Activated CD4-positive, alpha-beta T cell treated with anti-CD3 and anti-CD28 coated beads, Interleukin-2, amount 10 ng/mL, durations not matched to agents 7 days and 5 days (primary cell): ENCODE data around the gene RPLP2. TPM values are rescaled to one million over a fixed set of nuclear protein-coding genes. Genes with fewer than 3 reads are reported as not detected.

Experiments used
- CTCF ChIA-PET: fragments of 350-600 bp; sonication (Branson Sonifier 250); formaldehyde crosslinking; loops from one replicate; lab custom pipeline; 2021; ENCODE audit warnings: antibody characterized with exemption; lab: Charles Lee
- POLR2A ChIA-PET: fragments of 350-600 bp; sonication (Branson Sonifier 250); formaldehyde crosslinking; loops from one replicate; lab custom pipeline; 2021; ENCODE audit warnings: antibody characterized with exemption; lab: Charles Lee
- DNase-seq: peaks from one replicate; pipeline ENCODE4 v3.0.0-alpha.2; 2020
- H3K27ac Mint-ChIP-seq: one replicate; pipeline ENCODE4 v1.8.0; 2021; ENCODE audit warnings: mild to moderate bottlenecking, moderate library complexity, mixed read lengths
- H3K27me3 Mint-ChIP-seq: one replicate; pipeline ENCODE4 v1.8.0; 2021; ENCODE audit warnings: mixed read lengths
- H3K36me3 Mint-ChIP-seq: one replicate; pipeline ENCODE4 v1.8.0; 2021; ENCODE audit warnings: low read depth, mixed read lengths
- H3K4me1 Mint-ChIP-seq: one replicate; pipeline ENCODE4 v1.8.0; 2021; ENCODE audit warnings: mixed read lengths
- H3K4me3 Mint-ChIP-seq: one replicate; pipeline ENCODE4 v1.8.0; 2021; ENCODE audit warnings: mild to moderate bottlenecking, moderate library complexity, mixed read lengths
- H3K9me3 Mint-ChIP-seq: one replicate; pipeline ENCODE4 v1.8.0; 2021; ENCODE audit warnings: mixed read lengths
- total RNA-seq, 2 experiments: library from RNA; stranded (reverse); gene quantifications; one replicate each; pipeline ENCODE4 v1.2.3, GENCODE V29; 2021

RPLP2 gene
- total RNA-seq, 2 experiments from 2014 or later: 1,927 to 2,229 TPM

DNA sequence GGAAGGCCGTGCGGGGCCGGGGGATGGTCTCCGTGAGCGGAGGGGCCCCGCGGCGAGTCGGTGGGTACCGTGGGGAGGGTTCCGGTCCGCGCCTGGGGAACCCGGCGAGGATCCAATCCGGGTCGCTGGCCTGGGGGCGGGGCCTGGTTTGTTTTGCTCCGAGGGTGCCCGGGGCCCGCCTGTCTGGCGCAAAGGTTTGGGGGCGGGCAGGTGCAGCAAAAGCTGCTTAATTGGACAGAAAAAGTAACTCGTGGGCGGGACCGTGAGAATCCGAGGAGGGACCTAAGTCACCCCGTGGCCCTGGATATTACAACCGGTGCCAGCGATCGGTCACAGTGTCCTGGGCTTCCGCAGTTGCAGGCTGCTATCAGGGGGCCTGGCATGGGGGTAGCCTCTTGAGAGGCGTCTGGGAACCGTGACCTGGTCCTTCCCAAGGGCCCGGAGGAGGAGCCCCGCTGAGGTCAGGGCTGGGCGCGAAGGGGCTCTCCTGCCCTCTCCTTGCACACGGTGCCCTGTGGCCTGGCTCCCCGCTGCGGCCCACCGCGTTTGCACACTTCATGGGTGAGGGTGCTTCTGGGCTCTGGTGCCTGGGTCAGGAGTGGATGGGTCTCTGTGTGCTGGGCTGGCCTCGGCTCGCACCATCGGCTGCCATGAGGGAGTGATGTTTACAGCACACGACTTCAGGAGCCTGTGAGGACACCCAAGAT, 10.3 kb downstream of the RPLP2 start:
- peak; percentile 97 for DNase-seq
- ChIA-PET CTCF (interaction anchor here (1.0 to 2.1 kb wide), 7 partner anchors 10 to 30 kb away, joined by 3 to 12 read pairs (median 5); partner anchors contain the start of genes CEND1, POLR2L, RPLP2 and TSPAN4), POLR2A (interaction anchor here (1.1 kb wide), 1 partner anchor 11 kb away, joined by 3 read pairs; the partner anchor contains the start of gene RPLP2)
- Mint-ChIP-seq H3K36me3 (peaks cover 7% of the 10 kb centered on the region), H3K4me3 (peak overlapping the region; percentile 84), H3K9me3 (no peaks in the 10 kb centered on the region), H3K27ac (peak overlapping the region; percentile 92), H3K27me3 (no peaks in the 10 kb centered on the region), H3K4me1 (peaks cover 21% of the 10 kb centered on the region)

DNA sequence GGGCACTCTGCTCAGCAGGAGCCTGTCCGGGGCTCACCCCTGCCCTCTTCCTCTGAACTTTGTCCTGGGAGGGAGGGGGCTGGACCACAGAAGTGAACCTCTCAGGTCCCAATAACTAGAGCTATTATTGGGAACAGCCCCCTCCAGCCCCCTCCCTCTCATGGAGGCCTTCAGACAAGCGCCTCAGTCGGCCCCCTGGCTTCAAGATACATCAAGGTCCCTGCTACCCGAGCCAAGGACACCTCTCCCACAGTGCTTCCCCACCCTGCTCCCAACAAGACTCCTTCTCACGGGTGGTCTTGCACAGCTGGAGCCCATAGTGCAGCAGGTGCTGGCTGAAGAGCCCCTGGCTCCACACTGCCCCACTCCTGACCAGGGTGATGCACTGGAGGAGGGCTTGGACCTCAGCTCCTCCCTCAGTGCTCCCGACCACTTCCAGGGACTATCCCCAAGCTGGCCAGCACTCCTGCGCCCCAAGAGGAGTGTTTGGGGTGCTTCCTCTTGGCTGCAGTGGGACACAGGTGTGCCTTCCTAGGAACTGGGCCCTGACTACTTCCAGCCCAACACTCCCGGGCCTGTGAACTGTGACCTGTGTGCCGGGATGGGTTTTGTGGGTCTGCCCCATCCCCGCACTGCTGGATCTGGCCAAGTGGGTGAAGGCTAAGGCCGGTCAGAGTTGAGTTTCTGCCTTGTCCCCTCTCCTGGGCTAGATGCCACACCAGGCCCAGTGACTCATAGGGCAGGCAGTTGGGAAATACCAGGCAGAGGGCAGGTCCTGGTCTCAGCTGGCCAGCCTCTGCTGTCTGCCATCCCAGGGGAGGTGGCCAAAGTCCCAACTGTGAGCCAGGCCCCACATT, 11.1 kb downstream of the RPLP2 start:
- peaks cover 21% of the 10 kb centered on the region for H3K4me1 Mint-ChIP-seq
- no peaks in the 10 kb centered on the region for H3K9me3 Mint-ChIP-seq
- H3K4me3 Mint-ChIP-seq: peak overlapping the region; percentile 84
- H3K27ac Mint-ChIP-seq: peak overlapping the region; percentile 19
- DNase-seq: no peak
- ChIA-PET CTCF (interaction anchor here (1.0 to 2.1 kb wide), 2 partner anchors 10 to 21 kb away, joined by 4 to 6 read pairs; partner anchors contain the start of genes POLR2L and TSPAN4), POLR2A (no interaction called here)
- no peaks in the 10 kb centered on the region for H3K27me3 Mint-ChIP-seq
- H3K36me3 Mint-ChIP-seq: peaks cover 10% of the 10 kb centered on the region

DNA sequence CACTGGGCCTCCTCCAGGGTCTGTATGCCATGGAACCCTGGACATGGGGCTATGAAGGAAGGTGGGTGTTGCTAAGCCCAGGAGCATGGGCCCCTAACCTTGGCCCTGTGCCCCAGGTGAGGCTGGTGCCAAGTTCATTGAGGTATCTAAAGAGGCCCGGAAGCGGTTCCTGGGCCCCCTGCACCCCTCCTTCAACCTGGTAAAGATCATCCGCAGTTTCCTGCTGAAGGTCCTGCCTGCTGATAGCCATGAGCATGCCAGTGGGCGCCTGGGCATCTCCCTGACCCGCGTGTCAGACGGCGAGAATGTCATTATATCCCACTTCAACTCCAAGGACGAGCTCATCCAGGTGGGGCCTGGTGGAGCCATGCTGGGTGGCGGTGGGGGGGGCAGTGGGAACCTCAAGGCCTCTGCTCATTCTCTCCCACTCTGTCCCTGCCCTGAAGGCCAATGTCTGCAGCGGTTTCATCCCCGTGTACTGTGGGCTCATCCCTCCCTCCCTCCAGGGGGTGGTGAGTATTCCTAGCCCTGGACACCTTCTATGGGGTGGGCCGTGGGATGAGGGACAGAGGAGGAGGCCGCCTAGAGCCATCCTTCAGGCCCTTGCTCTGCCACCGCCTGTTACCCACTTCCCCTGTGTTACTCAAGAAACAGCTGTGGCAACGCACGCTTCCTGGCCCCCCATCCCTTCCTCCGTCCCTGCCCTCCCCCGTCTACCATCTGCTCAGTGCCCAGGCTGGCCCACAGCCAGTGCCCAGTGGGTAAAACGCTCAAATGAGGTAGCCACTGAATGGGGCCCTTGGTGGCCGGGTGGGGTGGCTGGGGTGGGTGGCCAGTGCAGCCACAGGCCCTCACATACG, 12.0 kb downstream of the RPLP2 start:
- H3K4me1 Mint-ChIP-seq: peaks cover 26% of the 10 kb centered on the region
- POLR2A ChIA-PET: no interaction called here
- peaks cover 10% of the 10 kb centered on the region for H3K36me3 Mint-ChIP-seq
- CTCF ChIA-PET: no interaction called here
- H3K27me3 Mint-ChIP-seq: no peaks in the 10 kb centered on the region
- H3K27ac Mint-ChIP-seq: no peak overlapping the region
- no peaks in the 10 kb centered on the region for H3K9me3 Mint-ChIP-seq
- DNase-seq: no peak
- H3K4me3 Mint-ChIP-seq: peak overlapping the region; percentile 84

DNA sequence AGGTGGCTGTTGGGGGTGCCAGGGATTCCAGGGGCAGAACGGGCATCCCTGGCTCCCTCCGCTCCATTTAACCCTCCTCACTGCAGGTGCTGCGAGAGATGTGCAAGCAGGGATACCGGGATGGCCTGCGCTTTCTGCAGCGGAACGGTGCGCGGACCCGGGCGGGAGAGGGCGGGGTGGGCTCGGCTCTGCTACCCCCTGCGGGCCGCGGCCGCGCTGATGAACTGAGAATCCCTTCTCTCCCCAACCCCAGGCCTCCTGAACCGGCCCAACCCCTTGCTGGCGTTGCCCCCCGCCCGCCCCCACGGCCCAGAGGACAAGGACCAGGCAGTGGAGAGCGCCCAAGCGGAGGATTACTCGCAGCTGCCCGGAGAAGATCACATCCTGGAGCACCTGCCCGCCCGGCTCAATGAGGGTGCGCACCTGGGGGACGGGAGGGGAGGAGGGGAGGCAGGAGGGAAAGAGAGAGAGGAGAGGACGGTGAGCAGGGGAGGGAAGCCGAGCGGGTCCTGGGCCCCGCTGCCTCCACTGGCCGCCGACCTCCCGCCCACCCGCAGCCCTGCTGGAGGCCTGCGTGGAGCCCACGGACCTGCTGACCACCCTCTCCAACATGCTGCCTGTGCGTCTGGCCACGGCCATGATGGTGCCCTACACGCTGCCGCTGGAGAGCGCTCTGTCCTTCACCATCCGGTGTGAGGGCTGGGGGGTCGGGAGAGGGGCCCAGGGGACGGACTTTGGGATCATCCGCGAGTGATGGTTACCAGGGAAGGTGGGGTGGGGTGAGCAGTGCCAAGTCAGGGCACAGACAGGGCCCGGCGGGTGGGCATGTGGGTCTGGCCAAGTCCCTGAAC, 13.9 kb downstream of the RPLP2 start:
- CTCF ChIA-PET: interaction anchor here (0.5 to 1.2 kb wide), 2 partner anchors 24 to 111 kb away, joined by 3 to 5 read pairs; no protein-coding TSS in a partner anchor
- H3K27me3 Mint-ChIP-seq: peaks cover 13% of the 10 kb centered on the region
- DNase-seq: no peak
- H3K9me3 Mint-ChIP-seq: no peaks in the 10 kb centered on the region
- H3K27ac Mint-ChIP-seq: no peak overlapping the region
- peaks cover 36% of the 10 kb centered on the region for H3K4me1 Mint-ChIP-seq
- peaks cover 10% of the 10 kb centered on the region for H3K36me3 Mint-ChIP-seq
- no peak overlapping the region for H3K4me3 Mint-ChIP-seq
- POLR2A ChIA-PET: no interaction called here

DNA sequence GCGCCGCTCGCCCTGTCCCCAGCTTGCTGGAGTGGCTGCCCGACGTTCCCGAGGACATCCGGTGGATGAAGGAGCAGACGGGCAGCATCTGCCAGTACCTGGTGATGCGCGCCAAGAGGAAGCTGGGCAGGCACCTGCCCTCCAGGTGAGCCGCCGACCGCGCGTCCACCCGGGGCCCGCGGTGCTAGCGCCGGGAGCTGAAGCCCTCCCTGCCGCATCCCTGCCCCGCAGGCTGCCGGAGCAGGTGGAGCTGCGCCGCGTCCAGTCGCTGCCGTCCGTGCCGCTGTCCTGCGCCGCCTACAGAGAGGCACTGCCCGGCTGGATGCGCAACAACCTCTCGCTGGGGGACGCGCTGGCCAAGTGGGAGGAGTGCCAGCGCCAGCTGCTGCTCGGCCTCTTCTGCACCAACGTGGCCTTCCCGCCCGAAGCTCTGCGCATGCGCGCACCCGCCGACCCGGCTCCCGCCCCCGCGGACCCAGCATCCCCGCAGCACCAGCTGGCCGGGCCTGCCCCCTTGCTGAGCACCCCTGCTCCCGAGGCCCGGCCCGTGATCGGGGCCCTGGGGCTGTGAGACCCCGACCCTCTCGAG, 14.6 kb downstream of the RPLP2 start:
- no peak overlapping the region for H3K27ac Mint-ChIP-seq
- H3K4me3 Mint-ChIP-seq: no peak overlapping the region
- ChIA-PET POLR2A (no interaction called here), CTCF (interaction anchor here (0.5 to 1.2 kb wide), 2 partner anchors 24 to 111 kb away, joined by 3 to 5 read pairs; no protein-coding TSS in a partner anchor)
- no peaks in the 10 kb centered on the region for H3K9me3 Mint-ChIP-seq
- no peak for DNase-seq
- peaks cover 10% of the 10 kb centered on the region for H3K36me3 Mint-ChIP-seq
- H3K27me3 Mint-ChIP-seq: peaks cover 20% of the 10 kb centered on the region
- peaks cover 42% of the 10 kb centered on the region for H3K4me1 Mint-ChIP-seq

DNA sequence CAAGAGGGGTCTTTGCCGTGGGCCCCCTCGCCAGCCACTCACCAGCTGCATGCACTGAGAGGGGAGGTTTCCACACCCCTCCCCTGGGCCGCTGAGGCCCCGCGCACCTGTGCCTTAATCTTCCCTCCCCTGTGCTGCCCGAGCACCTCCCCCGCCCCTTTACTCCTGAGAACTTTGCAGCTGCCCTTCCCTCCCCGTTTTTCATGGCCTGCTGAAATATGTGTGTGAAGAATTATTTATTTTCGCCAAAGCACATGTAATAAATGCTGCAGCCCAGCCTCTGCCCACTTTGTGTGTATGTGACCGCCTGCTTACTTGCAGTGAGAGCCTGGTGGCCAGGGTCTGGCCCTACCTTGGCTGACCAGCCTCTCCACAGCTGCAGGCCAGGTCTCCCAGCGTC, 15.2 kb downstream of the RPLP2 start:
- Mint-ChIP-seq H3K4me1 (peaks cover 46% of the 10 kb centered on the region), H3K4me3 (no peak overlapping the region), H3K27me3 (peaks cover 25% of the 10 kb centered on the region), H3K36me3 (peaks cover 10% of the 10 kb centered on the region), H3K9me3 (no peaks in the 10 kb centered on the region), H3K27ac (no peak overlapping the region)
- DNase-seq: no peak
- ChIA-PET CTCF (interaction anchor here (1.2 kb wide), 1 partner anchor 23 kb away, joined by 3 read pairs; no protein-coding TSS in a partner anchor), POLR2A (no interaction called here)

DNA sequence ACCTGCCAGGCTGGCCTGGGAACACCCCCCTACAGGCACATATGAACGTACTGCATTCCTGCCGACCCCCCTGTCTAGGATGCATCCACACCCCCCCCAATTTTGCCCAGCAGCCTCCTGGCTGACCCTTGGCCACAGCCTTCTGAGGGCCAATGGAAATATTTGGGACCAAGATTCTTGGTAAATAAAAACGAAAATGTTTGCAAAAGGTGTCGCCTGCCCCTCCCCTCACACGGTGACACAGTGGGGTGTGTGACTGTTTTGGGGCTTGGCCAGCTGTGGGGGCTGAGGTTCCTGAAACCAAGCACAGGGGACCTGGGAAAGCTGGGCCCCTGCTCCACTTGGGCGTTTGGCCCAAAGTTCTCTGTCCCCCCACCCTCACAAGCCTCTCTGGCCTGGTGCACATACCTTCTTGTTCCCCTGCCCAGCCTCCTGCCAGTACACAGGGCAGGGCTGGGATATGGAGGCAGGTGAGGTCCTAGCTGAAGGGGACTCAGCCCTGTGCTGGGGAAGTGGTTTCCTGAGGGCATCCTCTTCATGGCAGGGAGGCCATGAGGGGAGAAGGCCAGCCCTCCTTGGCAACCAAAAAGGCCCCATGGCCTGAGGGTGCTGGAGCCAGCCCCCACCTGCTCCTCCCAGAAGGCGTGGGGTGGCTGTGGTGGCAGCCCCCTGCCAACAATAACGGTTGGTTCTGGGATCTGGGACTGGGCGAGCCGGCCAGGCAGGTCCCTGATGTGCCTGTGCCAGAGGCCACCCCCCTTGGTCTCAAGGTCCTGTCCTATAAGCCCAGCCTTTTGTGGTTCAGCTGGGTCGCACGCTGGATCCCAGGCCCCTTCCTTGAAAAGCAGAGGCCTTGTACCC, 15.8 kb downstream of the RPLP2 start:
- H3K9me3 Mint-ChIP-seq: no peaks in the 10 kb centered on the region
- POLR2A ChIA-PET: no interaction called here
- peaks cover 28% of the 10 kb centered on the region for H3K27me3 Mint-ChIP-seq
- H3K36me3 Mint-ChIP-seq: peaks cover 10% of the 10 kb centered on the region
- H3K4me1 Mint-ChIP-seq: peaks cover 40% of the 10 kb centered on the region
- H3K27ac Mint-ChIP-seq: no peak overlapping the region
- no peak for DNase-seq
- no peak overlapping the region for H3K4me3 Mint-ChIP-seq
- CTCF ChIA-PET: no interaction called here

DNA sequence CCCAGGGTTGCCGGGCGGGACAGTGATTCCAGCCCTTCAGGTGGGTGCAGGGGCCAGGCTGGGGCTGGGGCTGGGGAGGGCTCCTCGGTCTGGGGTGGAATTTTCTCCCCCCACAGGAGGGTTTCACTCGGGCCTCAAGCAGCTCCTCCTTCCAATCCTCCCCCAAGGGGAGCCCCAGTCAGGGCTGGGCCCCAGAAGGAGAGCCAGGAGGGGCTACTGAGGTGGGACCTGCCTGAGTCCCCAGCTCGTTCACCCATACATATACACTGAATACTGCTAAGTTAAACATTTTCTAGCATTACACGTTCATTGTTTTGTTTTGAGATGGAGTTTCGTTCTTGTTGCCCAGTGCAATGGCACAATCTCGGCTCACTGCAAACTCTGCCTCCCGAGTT, 16.5 kb downstream of the RPLP2 start:
- Mint-ChIP-seq H3K4me1 (peaks cover 36% of the 10 kb centered on the region), H3K36me3 (peaks cover 10% of the 10 kb centered on the region), H3K9me3 (no peaks in the 10 kb centered on the region), H3K27ac (peak overlapping the region; percentile 84), H3K4me3 (peak overlapping the region; percentile 73), H3K27me3 (peaks cover 33% of the 10 kb centered on the region)
- CTCF ChIA-PET: no interaction called here
- no peak for DNase-seq
- POLR2A ChIA-PET: no interaction called here

DNA sequence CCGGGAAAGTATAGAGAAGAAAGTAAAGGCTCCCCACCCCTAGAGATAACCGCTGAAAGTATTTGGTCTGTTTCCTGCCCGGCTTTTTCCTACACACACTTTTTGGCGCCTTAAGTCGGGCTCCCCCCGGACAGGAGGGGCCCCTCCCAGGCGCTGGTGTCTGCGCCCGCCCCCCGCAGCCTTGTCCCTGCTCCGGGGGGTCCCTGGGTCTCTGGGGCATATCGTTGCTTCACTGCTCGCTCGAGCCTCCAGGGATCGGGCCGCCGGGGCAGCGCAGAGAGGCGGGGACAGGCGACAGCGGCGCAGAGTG, 17.0 kb downstream of the RPLP2 start:
- POLR2A ChIA-PET: no interaction called here

DNA sequence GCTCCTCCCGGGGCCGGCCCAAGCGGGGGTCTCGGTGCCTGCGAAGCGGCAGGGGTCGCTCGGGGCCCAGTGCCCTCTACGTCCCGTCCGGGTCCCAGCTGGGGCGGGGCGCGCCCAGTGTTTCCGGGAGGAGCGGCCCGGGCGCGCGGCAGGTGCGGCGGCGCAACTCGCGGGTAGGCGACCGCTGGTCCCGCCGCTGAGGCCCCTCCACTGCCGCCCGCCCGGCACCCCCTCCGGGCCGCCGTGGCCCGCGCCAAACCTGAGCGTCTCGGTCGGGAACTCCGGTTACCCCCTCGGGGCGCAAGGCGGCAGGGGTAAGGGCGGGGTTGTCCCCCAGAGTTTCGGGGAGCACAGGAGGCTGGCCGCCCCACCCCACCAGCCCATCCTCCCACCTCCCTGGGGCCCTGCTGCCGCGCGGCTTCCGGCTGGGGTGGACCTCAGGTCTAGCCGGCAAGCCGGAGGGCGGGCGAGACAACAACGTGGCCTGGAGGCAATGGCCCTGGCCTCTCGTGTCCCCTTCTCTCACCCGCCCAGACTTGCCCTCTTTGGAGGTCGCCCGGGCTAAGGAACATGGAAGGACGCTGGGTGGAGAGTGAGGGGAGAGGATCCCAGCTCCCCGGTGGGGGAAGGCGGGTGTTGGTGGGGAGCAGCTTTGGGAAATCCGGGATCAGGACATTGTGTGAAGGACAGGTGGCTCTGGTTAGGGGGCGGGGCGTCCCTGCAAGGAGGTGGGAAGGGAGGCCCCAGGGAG, 17.6 kb downstream of the RPLP2 start:
- CTCF ChIA-PET: interaction anchor here (1.2 to 1.4 kb wide), 2 partner anchors 16 to 30 kb away, joined by 3 to 4 read pairs; partner anchors contain the start of genes POLR2L and TSPAN4
- Mint-ChIP-seq H3K4me3 (peak overlapping the region; percentile 73), H3K36me3 (peaks cover 10% of the 10 kb centered on the region), H3K27me3 (peaks cover 42% of the 10 kb centered on the region), H3K9me3 (no peaks in the 10 kb centered on the region), H3K27ac (peak overlapping the region; percentile 81), H3K4me1 (peaks cover 37% of the 10 kb centered on the region)
- DNase-seq: peak; percentile 36
- POLR2A ChIA-PET: no interaction called here

More for the DNA sequence above, 17.0 kb downstream of the RPLP2 start:
- Mint-ChIP-seq H3K36me3 (peaks cover 10% of the 10 kb centered on the region), H3K4me1 (peaks cover 39% of the 10 kb centered on the region), H3K27ac (peak overlapping the region; percentile 84), H3K9me3 (no peaks in the 10 kb centered on the region), H3K4me3 (peak overlapping the region; percentile 73), H3K27me3 (peaks cover 39% of the 10 kb centered on the region)
- DNase-seq: no peak
- CTCF ChIA-PET: interaction anchor here (1.2 kb wide), 1 partner anchor 30 kb away, joined by 3 read pairs; no protein-coding TSS in a partner anchor
